Naive thymus-derived CD8-positive, alpha-beta T cell (primary cell): ENCODE results near the gene AKNA. TPM values are rescaled to one million over a fixed set of nuclear protein-coding genes. Genes with fewer than 3 reads are reported as not detected.
"Not testable (repeated sequence)": the region's sequence is repeated elsewhere in the genome, so short reads cannot be mapped to it uniquely, and the experiment has no call there.

Source experiments
- ATAC-seq, 2 donors: fragments of 150-1000 bp; cut with Tn5 transposase in 1 of 2; sonication (Bioruptor Pico), chemical (Tn5 transposase) in 1 of 2; 1 replicate in 1 of 2; 2 replicates in 1 of 2; pipeline ENCODE4 v1.10.0; 2021; ENCODE audit warnings: mild to moderate bottlenecking in 2 of 2, moderate library complexity in 2 of 2
- POLR2A ChIA-PET: fragments of 350-600 bp; sonication (Branson Sonifier 250); formaldehyde crosslinking; loops from one replicate; lab custom pipeline; 2021; ENCODE audit warnings: antibody characterized with exemption; lab: Charles Lee
- DNase-seq, 10 donors: peaks; one replicate each; pipeline versions ENCODE4 v3.0.0 to v3.0.0-alpha.2; 2020 to 2022
- H3K27ac Mint-ChIP-seq, 10 donors: one replicate each; pipeline ENCODE4 v1.8.0; 2020 to 2022; ENCODE audit warnings: mild to moderate bottlenecking in 10 of 10, mixed read lengths in 10 of 10, moderate library complexity in 4 of 10, inconsistent platforms in 1 of 10
- H3K27me3 Mint-ChIP-seq, 5 donors: one replicate each; pipeline ENCODE4 v1.8.0; 2021 to 2022; ENCODE audit warnings: mixed read lengths in 5 of 5
- H3K36me3 Mint-ChIP-seq, 3 donors: one replicate each; pipeline ENCODE4 v1.8.0; 2020 to 2022; ENCODE audit warnings: mixed read lengths in 3 of 3, mild to moderate bottlenecking in 2 of 3, inconsistent platforms in 1 of 3
- H3K4me1 Mint-ChIP-seq, 4 donors: one replicate each; pipeline ENCODE4 v1.8.0; 2021 to 2022; ENCODE audit warnings: mixed read lengths in 4 of 4
- H3K4me3 Mint-ChIP-seq, 10 donors: one replicate each; pipeline ENCODE4 v1.8.0; 2020 to 2022; ENCODE audit warnings: mild to moderate bottlenecking in 10 of 10, mixed read lengths in 10 of 10, moderate library complexity in 6 of 10, inconsistent platforms in 1 of 10
- H3K9me3 Mint-ChIP-seq, 9 donors: one replicate each; pipeline ENCODE4 v1.8.0; 2020 to 2022; ENCODE audit warnings: mixed read lengths in 9 of 9, mild to moderate bottlenecking in 3 of 9, inconsistent platforms in 1 of 9, moderate library complexity in 1 of 9
- polyA plus RNA-seq, 3 donors: library from polyadenylated mRNA; unstranded; fragments of 300-500 nt; fragmentation: Illumina TruSeq; gene quantifications; one replicate each; pipeline ENCODE4 v1.2.3, GENCODE V29; 2021
- total RNA-seq, 8 experiments: library from RNA in 2 of 8; stranded (reverse) in 2 of 8; gene quantifications; one replicate each; pipeline ENCODE4 v1.2.3 and lab custom pipeline; 2021 to 2026

The AKNA gene
- total and polyA plus RNA-seq, 5 experiments from 2014 or later = 12.7 to 430 (median 31.6) TPM

DNA sequence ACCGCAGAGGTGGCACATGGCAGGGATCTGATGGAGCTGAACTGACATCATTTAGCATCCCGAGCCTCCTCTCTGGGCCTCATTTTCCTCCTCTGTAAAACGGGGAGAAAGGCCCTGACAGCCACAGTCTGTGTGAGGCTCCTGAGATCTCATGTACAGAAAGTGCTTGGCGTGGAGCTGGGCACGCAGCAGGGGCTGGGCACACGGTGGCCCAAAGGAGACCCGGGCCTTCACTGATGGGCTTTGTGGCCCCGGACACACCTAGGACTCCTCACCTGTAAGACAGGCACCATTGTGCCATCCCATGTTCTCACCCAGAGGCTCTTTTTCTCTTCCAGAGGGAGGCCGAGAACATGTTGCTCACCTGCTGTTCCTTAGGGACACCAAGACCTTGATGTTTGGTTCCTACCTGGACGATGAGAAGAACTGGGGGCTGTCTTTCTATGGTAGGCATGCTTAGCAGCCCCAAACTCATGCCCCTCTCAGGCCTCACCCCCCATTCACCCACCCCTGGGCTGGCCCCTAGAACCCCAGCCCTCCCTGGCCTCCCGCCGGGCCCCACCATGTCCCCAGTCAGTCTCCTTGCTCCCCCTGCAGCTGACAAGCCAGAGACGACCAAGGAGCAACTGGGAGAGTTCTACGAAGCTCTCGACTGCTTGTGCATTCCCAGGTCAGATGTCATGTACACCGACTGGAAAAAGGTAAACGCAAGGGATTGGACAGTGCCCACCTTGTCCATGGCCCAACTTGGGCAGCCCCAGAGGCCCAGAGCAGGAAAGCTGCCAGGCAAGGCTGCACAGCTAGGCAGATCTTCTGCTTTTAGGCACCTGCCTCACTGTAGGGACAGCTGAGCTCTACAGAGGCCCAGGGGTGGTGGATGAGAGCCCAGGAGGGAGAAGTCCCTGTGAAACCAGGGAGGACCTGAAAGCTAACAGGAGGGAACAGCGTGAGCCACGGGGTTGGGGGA, 56.3 kb downstream of the AKNA start:
- ATAC-seq (peak; percentile 4 to 9), DNase-seq (peak in 2 of 10 donors; percentile 21 to 52)
- not testable (repeated sequence) for H3K27me3 Mint-ChIP-seq, H3K9me3 Mint-ChIP-seq
- peak overlapping the region in 2 of 10 donors; percentile 54 to 65 for H3K4me3 Mint-ChIP-seq
- peaks cover 12 to 21% (median 17%) of the 10 kb centered on the region in 4 donors for H3K4me1 Mint-ChIP-seq
- peaks cover 0 to 17% (median 4%) of the 10 kb centered on the region in 3 donors for H3K36me3 Mint-ChIP-seq
- POLR2A ChIA-PET = interaction anchor here (0.5 to 2.1 kb wide), 5 partner anchors 9 to 65 kb away, joined by 3 to 7 read pairs (median 3); partner anchors contain the start of gene AKNA
- peak overlapping the region; percentile 39 to 86 (median 80) for H3K27ac Mint-ChIP-seq

DNA sequence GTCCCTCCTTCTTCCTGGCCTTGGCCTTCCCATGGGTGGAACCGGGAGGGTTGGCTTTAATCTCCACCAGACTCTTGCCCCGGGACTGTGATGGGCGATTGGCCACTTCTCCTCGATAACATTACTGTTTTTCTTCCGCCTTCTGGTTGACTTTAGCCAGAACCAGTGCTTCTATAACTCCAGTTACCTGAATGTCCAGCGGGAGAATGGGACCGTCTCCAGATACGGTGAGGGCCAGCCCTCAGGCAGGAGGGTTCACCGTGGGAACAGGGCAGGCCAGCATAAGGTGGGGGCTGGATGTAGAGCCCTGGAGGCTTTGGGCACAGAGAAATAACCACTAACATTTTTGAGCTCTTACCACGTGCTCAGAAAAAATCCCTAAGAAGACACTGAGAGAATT, 57.1 kb downstream of the AKNA start:
- POLR2A ChIA-PET = interaction anchor here (1.1 kb wide), 1 partner anchor 10 kb away, joined by 3 read pairs; no protein-coding TSS in a partner anchor
- Mint-ChIP-seq H3K4me1 (peaks cover 12 to 21% (median 17%) of the 10 kb centered on the region in 4 donors), H3K36me3 (peaks cover 0 to 8% (median 4%) of the 10 kb centered on the region in 3 donors), H3K27me3 (no peaks in the 10 kb centered on the region), H3K27ac (peak overlapping the region; percentile 58 to 86 (median 80)), H3K4me3 (peak overlapping the region in 3 of 10 donors; percentile 34 to 54 (median 39)), H3K9me3 (no peaks in the 10 kb centered on the region)
- ATAC-seq (no peak), DNase-seq (peak in 1 of 10 donors; percentile 52)

DNA sequence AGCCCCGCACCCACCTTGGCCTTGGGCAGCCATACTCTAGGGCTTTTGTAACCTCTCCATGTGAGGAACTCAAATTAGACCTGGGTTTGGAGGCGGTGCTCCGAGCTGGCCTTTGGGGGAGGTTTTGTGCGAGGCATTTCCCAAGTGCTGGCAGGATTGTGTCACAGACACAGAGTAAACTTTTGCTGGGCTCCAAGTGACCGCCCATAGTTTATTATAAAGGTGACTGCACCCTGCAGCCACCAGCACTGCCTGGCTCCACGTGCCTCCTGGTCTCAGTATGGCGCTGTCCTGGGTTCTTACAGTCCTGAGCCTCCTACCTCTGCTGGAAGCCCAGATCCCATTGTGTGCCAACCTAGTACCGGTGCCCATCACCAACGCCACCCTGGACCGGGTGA, 58.2 kb downstream of the AKNA start, which contains the start of gene ORM2:
Gene ORM2 (plus strand): TSS at position 245 of the 398 bp plus-strand sequence. CDS start 36 bp downstream, at position 281.
- H3K36me3 Mint-ChIP-seq, H3K27me3 Mint-ChIP-seq, DNase-seq, POLR2A ChIA-PET, H3K9me3 Mint-ChIP-seq, ATAC-seq: not testable (repeated sequence)
- Mint-ChIP-seq H3K4me1 (peaks cover 10 to 17% (median 14%) of the 10 kb centered on the region in 4 donors), H3K27ac (peak within 1 kb of the TSS; percentile 58 to 86 (median 80)), H3K4me3 (peak within 1 kb of the TSS in 4 of 10 donors; percentile 28 to 54 (median 36))

DNA sequence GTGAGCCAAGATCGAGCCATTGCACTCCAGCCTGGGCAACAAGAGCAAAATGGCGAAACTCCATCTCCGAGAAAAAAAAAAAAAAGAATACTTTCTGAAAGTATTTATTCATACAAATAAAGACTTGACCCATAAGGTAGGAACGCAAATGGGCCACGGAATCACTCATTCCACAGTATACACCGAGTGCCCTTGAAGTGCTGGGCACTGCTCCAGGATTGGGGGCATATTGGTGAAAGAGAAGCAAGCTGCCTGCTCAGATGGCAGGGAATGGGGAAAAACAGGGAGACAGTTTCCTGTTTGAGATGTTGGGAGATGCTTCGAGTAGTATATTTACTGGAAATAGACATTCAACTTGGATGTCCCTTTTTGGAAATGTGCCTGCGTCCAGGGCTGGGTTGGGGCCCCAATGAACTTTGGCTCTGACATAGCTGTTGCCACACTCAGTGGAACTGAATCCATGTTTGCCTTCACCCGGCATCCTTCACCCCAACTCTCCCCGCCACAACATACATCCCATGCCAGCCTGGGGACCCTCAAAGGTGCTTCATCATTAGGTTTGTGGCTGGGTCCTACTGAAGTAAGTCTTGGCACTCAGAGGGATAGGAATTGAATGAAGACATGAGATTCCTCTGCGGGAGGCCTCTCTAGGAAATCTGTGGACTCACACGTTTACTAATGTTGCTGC, 58.7 kb downstream of the AKNA start:
- peak in 1 of 10 donors; percentile 50 for DNase-seq
- H3K36me3 Mint-ChIP-seq, H3K27me3 Mint-ChIP-seq, H3K9me3 Mint-ChIP-seq, H3K27ac Mint-ChIP-seq, POLR2A ChIA-PET, H3K4me3 Mint-ChIP-seq, ATAC-seq: not testable (repeated sequence)
- peaks cover 10 to 17% (median 14%) of the 10 kb centered on the region in 4 donors for H3K4me1 Mint-ChIP-seq

DNA sequence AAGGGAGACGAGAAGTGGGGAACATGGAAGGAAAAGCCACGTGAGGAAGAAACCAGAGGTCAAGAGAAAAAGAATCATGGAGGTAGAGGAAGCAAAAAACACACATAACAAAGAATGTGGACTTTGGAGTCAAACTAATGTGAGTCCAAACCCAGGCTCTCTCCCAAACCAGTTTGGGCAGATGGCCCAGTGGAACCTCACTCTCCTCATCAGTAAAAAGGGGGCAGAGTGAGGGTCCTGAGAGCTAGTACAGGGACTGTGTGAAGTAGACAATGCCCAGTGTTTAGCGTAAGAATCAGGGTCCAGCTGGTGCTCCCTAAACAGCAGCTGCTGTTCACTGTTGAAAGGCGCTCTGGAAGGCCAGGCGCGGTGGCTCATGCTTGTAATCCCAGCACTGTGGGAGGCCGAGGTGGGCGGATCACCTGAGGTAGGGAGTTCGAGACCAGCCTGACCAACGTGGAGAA, 59.4 kb downstream of the AKNA start:
- ATAC-seq, H3K9me3 Mint-ChIP-seq, H3K27me3 Mint-ChIP-seq, H3K27ac Mint-ChIP-seq, H3K4me3 Mint-ChIP-seq, POLR2A ChIA-PET, H3K36me3 Mint-ChIP-seq: not testable (repeated sequence)
- peaks cover 10 to 17% (median 14%) of the 10 kb centered on the region in 4 donors for H3K4me1 Mint-ChIP-seq
- DNase-seq = peak in 1 of 10 donors; percentile 50

DNA sequence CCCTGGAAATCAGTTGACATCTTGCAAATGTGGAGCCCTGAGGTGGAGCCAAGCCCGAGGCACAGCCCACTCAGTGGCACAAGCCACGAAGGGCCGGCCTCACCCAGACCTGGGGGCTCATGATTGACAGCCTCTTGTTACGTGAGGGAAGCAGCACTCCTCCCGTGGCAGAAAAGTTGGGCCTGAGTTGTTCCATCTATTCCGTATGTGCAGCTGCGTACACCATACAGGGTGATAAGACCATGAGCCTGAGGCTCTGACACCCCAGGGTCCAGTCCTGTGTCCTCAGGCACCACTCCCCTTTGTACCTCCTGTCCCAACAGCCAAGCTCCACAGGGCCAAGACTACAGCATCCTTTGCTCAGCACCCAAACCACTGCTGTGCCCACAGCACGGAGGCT, 60.0 kb downstream of the AKNA start:
- Mint-ChIP-seq H3K36me3 (no peaks in the 10 kb centered on the region), H3K4me3 (no peak overlapping the region), H3K4me1 (peaks cover 10 to 17% (median 14%) of the 10 kb centered on the region in 4 donors), H3K9me3 (no peaks in the 10 kb centered on the region), H3K27ac (no peak overlapping the region), H3K27me3 (no peaks in the 10 kb centered on the region)
- DNase-seq (peak in 1 of 10 donors; percentile 61), ATAC-seq (no peak)
- POLR2A ChIA-PET = no interaction called here

DNA sequence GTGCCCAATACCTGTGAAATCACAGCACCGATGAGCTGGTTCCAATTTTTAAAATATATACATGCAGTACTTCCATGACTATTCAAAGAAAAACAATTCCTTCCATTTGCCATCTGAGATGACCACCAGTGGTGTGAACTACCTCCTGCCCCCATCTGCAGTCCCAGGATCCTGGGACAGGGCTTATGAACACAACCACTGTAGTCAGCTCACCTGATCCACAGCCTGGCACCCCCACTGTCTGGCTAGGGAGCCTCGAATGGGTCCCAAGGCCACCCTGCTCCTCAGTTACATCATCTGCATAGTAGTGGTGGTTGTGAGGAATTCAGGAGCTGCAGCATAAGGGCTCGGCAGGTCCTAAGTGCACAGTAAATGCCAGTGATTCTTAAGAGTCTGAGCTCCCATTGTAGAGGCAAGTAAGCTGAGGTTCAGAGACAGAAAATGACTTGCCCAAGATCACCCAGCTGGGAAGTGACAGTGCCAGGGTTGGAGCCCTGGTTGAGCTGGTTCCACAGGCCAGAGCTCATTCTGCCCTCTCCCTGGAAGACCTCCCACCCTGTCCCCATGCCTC, 62.0 kb downstream of the AKNA start:
- H3K36me3 Mint-ChIP-seq, H3K4me3 Mint-ChIP-seq, DNase-seq, H3K27ac Mint-ChIP-seq, H3K9me3 Mint-ChIP-seq, H3K27me3 Mint-ChIP-seq, H3K4me1 Mint-ChIP-seq, POLR2A ChIA-PET, ATAC-seq: not testable (repeated sequence)

DNA sequence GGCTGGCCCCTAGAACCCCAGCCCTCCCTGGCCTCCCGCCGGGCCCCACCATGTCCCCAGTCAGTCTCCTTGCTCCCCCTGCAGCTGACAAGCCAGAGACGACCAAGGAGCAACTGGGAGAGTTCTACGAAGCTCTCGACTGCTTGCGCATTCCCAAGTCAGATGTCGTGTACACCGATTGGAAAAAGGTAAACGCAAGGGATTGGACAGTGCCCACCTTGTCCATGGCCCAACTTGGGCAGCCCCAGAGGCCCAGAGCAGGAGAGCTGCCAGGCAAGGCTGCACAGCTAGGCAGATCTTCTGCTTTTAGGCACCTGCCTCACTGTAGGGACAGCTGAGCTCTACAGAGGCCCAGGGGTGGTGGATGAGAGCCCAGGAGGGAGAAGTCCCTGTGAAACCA, 62.8 kb downstream of the AKNA start:
- POLR2A ChIA-PET, H3K36me3 Mint-ChIP-seq, H3K4me3 Mint-ChIP-seq, H3K27ac Mint-ChIP-seq, ATAC-seq, H3K4me1 Mint-ChIP-seq, H3K27me3 Mint-ChIP-seq, DNase-seq, H3K9me3 Mint-ChIP-seq: not testable (repeated sequence)

DNA sequence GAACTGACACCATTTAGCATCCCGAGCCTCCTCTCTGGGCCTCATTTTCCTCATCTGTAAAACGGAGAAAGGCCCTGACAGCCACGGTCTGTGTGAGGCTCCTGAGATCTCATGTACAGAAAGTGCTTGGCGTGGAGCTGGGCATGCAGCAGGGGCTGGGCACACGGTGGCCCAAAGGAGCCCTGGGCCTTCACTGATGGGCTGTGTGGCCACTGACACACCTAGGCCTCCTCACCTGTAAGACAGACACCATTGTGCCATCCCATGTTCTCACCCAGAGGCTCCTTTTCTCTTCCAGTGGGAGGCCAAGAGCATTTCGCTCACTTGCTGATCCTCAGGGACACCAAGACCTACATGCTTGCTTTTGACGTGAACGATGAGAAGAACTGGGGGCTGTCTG, 63.3 kb downstream of the AKNA start:
- Mint-ChIP-seq H3K36me3 (no peaks in the 10 kb centered on the region), H3K4me3 (no peak overlapping the region), H3K9me3 (no peaks in the 10 kb centered on the region), H3K27me3 (peaks cover 0 to 2% (median 0%) of the 10 kb centered on the region in 5 donors), H3K4me1 (no peaks in the 10 kb centered on the region), H3K27ac (no peak overlapping the region)
- POLR2A ChIA-PET = no interaction called here
- DNase-seq (peak in 1 of 10 donors; percentile 27), ATAC-seq (no peak)

DNA sequence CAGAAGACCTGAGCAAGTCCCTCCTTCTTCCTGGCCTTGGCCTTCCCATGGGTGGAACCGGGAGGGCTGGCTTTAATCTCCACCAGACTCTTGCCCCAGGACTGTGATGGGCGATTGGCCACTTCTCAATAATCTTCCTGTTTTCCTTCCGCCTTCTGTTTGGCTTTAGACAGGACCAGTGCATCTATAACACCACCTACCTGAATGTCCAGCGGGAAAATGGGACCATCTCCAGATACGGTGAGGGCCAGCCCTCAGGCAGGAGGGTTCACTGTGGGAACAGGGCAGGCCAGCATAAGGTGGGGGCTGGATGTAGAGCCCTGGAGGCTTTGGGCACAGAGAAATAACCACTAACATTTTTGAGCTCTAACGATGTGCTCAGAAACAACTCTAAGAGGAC, 63.9 kb downstream of the AKNA start:
- DNase-seq, H3K36me3 Mint-ChIP-seq, H3K27ac Mint-ChIP-seq, H3K4me1 Mint-ChIP-seq, ATAC-seq, H3K27me3 Mint-ChIP-seq, POLR2A ChIA-PET, H3K4me3 Mint-ChIP-seq, H3K9me3 Mint-ChIP-seq: not testable (repeated sequence)

DNA sequence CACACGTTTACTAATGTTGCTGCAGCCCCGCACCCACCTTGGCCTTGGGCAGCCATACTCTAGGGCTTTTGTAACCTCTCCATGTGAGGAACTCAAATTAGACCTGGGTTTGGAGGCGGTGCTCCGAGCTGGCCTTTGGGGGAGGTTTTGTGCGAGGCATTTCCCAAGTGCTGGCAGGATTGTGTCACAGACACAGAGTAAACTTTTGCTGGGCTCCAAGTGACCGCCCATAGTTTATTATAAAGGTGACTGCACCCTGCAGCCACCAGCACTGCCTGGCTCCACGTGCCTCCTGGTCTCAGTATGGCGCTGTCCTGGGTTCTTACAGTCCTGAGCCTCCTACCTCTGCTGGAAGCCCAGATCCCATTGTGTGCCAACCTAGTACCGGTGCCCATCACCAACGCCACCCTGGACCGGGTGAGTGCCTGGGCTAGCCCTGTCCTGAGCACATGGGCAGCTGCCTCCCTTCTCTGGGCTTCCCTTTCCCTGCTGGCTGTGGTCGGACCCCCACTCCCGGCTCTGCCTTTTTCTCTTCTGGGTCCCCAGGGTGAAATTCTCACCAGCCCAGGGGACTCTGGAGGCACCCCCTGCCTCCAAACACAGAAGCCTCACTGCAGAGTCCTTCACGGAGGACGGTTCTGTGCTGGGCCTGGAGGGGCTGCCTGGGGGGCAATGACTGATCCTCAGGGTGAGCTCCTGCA, 64.8 kb downstream of the AKNA start, which contains the start of gene ORM1:
Gene ORM1 (plus strand): TSS at position 268 of the 701 bp plus-strand sequence. CDS start 36 bp downstream, at position 304.
- DNase-seq, H3K9me3 Mint-ChIP-seq, H3K4me3 Mint-ChIP-seq, H3K27me3 Mint-ChIP-seq, H3K27ac Mint-ChIP-seq, H3K36me3 Mint-ChIP-seq, POLR2A ChIA-PET, H3K4me1 Mint-ChIP-seq: not testable (repeated sequence)
- ATAC-seq = peak in 1 of 2 donors; percentile 40
